Glutamatergic neuron (in vitro differentiated cells): ENCODE measurements around the gene SNPH. TPM values are rescaled to one million over a fixed set of nuclear protein-coding genes. Genes with fewer than 3 reads are reported as not detected.

Experiments
- DNase-seq: peaks from one replicate; pipeline ENCODE4 v3.0.0; 2022
- H3K27ac Mint-ChIP-seq: one replicate; pipeline ENCODE4 v1.8.0; 2020; ENCODE audit warnings: mild to moderate bottlenecking, mixed read lengths, inconsistent platforms; ENCODE audit not compliant: unreplicated experiment
- H3K27me3 Mint-ChIP-seq: one replicate; pipeline ENCODE4 v1.8.0; 2020; ENCODE audit warnings: mild to moderate bottlenecking, moderate library complexity, mixed read lengths, inconsistent platforms; ENCODE audit not compliant: unreplicated experiment
- H3K36me3 Mint-ChIP-seq: one replicate; pipeline ENCODE4 v1.8.0; 2020; ENCODE audit warnings: mild to moderate bottlenecking, mixed read lengths, inconsistent platforms; ENCODE audit not compliant: unreplicated experiment
- H3K4me1 Mint-ChIP-seq: one replicate; pipeline ENCODE4 v1.8.0; 2020; ENCODE audit warnings: mild to moderate bottlenecking, low read depth, mixed read lengths, inconsistent platforms; ENCODE audit not compliant: unreplicated experiment
- H3K4me3 Mint-ChIP-seq: one replicate; pipeline ENCODE4 v1.8.0; 2020; ENCODE audit warnings: mild to moderate bottlenecking, mixed read lengths, inconsistent platforms; ENCODE audit not compliant: unreplicated experiment
- H3K9me3 Mint-ChIP-seq: one replicate; pipeline ENCODE4 v1.8.0; 2020; ENCODE audit warnings: mild to moderate bottlenecking, moderate library complexity, mixed read lengths, inconsistent platforms; ENCODE audit not compliant: unreplicated experiment
- CTCF ChIP-seq: fragments of 200-600 bp; sonication (generic); IDR thresholded peaks from one replicate; pipeline ENCODE4 v1.5.0; 2021; ENCODE audit not compliant: partially characterized antibody, unreplicated experiment
- total RNA-seq: library from RNA; stranded (reverse); fragmentation: NEBNext Ultra II Directional; extraction: Animal tissue kit (Norgen Biotek cat#: 25700); gene quantifications from one replicate; pipeline ENCODE4 v1.2.1, GENCODE V29; 2021; ENCODE audit not compliant: unreplicated experiment

Gene SNPH
- total RNA-seq, 1 donor from 2014 or later: 34.5 TPM

GRCh38 chr20:1294497-1294896 is 28.4 kb downstream of the SNPH start:
- Mint-ChIP-seq H3K9me3 (peaks cover 5% of the 10 kb centered on the region), H3K27ac (no peak overlapping the region), H3K4me1 (peaks cover 7% of the 10 kb centered on the region), H3K27me3 (peaks cover 5% of the 10 kb centered on the region), H3K36me3 (peaks cover 5% of the 10 kb centered on the region), H3K4me3 (no peak overlapping the region)
- no peak for TF ChIP-seq CTCF
- no peak for DNase-seq

GRCh38 chr20:1295276-1295930 is 29.3 kb downstream of the SNPH start:
- H3K4me1 Mint-ChIP-seq: peaks cover 7% of the 10 kb centered on the region

GRCh38 chr20:1296117-1296610 is 30.1 kb downstream of the SNPH start:
- DNase-seq: no peak
- peaks cover 5% of the 10 kb centered on the region for H3K9me3 Mint-ChIP-seq
- peaks cover 5% of the 10 kb centered on the region for H3K36me3 Mint-ChIP-seq
- no peak for TF ChIP-seq CTCF
- H3K27me3 Mint-ChIP-seq: peaks cover 5% of the 10 kb centered on the region
- H3K27ac Mint-ChIP-seq: no peak overlapping the region
- H3K4me3 Mint-ChIP-seq: no peak overlapping the region
- peaks cover 7% of the 10 kb centered on the region for H3K4me1 Mint-ChIP-seq

More at GRCh38 chr20:1295276-1295930, 29.3 kb downstream of the SNPH start:
- Mint-ChIP-seq H3K27ac (no peak overlapping the region), H3K4me3 (no peak overlapping the region), H3K27me3 (peaks cover 5% of the 10 kb centered on the region), H3K9me3 (peaks cover 5% of the 10 kb centered on the region), H3K36me3 (peaks cover 5% of the 10 kb centered on the region)
- no peak for DNase-seq
- TF ChIP-seq CTCF: no peak

DNA sequence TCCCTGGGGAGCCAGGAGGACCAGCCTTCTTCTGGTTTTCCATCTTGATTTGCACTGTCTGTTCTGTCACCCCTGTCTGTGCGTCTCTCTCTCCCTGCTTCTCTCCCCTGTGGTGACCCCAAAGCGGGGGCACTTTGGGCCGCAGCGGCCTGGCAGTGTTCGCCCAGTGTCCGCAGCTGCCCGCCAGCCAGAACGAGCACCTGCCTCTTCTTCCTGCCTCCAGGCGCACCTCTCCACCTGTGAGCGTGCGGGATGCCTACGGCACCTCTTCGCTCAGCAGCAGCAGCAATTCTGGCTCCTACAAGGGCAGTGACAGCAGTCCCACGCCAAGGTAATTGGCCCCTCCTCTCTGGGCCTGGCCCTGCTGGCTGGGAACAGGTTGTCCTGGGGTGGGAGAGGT is 30.8 kb downstream of the SNPH start:
- Mint-ChIP-seq H3K27ac (no peak overlapping the region), H3K4me1 (peaks cover 7% of the 10 kb centered on the region), H3K27me3 (peaks cover 7% of the 10 kb centered on the region), H3K9me3 (peaks cover 7% of the 10 kb centered on the region), H3K4me3 (no peak overlapping the region), H3K36me3 (peaks cover 5% of the 10 kb centered on the region)
- TF ChIP-seq CTCF: no peak
- no peak for DNase-seq

DNA sequence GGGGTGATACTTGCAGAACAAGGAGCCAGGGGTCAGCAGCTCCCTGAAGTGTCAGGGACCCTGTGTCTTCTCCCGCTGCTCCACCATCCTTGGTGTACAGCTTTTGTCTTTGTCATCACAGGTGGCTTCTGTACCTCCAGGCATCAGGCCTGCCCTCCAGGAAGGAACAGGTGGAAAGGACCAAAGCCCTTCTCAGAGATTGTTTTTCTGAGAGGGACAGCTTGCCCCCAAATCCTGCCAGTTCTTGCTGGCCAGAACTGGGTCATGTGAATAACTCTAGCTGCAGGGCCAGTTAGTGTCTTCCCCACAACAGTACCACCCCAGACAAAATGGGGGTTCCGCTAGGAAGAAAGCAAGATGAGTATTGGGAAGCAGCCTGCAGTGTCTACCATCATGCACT is 31.4 kb downstream of the SNPH start:
- no peak overlapping the region for H3K4me3 Mint-ChIP-seq
- peaks cover 6% of the 10 kb centered on the region for H3K4me1 Mint-ChIP-seq
- DNase-seq: no peak
- H3K9me3 Mint-ChIP-seq: peaks cover 7% of the 10 kb centered on the region
- H3K27ac Mint-ChIP-seq: no peak overlapping the region
- TF ChIP-seq CTCF: no peak
- H3K36me3 Mint-ChIP-seq: peaks cover 4% of the 10 kb centered on the region
- peaks cover 7% of the 10 kb centered on the region for H3K27me3 Mint-ChIP-seq
